ENCODE data around the gene SLC25A6.
"Not testable (repeated sequence)": the region's sequence is repeated elsewhere in the genome, so short reads cannot be mapped to it uniquely, and the experiment has no call there.

SLC25A6 gene

GRCh38 chrX:1391707-1392375, at the start of gene SLC25A6:
Gene SLC25A6, minus strand, starts transcription at chrX:1392113. Its CDS starts 104 bp downstream, at chrX:1392009.
- no peak for DNase-seq

GRCh38 chrX:1440506-1440905, 48.6 kb upstream of the SLC25A6 start:
- DNase-seq, result no peak

- no peak for DNase-seq
Measured at GRCh38 chrX:1435241-1435895, 43.5 kb upstream of the SLC25A6 start.

- no peak for DNase-seq
Measured at GRCh38 chrX:1434871-1435240, 42.9 kb upstream of the SLC25A6 start.

GRCh38 chrX:1433646-1434357, 41.9 kb upstream of the SLC25A6 start:
- no peak for DNase-seq

GRCh38 chrX:1430451-1430850, 38.5 kb upstream of the SLC25A6 start:
- no peak for DNase-seq

GRCh38 chrX:1427756-1428155, 35.8 kb upstream of the SLC25A6 start:
- DNase-seq, result no peak

- not testable (repeated sequence) for DNase-seq
Measured at GRCh38 chrX:1426321-1426720, 34.4 kb upstream of the SLC25A6 start.

GRCh38 chrX:1425381-1425780, 33.5 kb upstream of the SLC25A6 start:
- no peak for DNase-seq

GRCh38 chrX:1424147-1424851, 32.4 kb upstream of the SLC25A6 start:
- DNase-seq, result no peak

GRCh38 chrX:1423215-1423614, 31.3 kb upstream of the SLC25A6 start:
- DNase-seq, result no peak

GRCh38 chrX:1422135-1422465, 30.2 kb upstream of the SLC25A6 start:
- no peak for DNase-seq

- DNase-seq, result no peak
Measured at GRCh38 chrX:1421433-1422134, 29.7 kb upstream of the SLC25A6 start.

- no peak for DNase-seq
Measured at GRCh38 chrX:1420371-1420770, 28.5 kb upstream of the SLC25A6 start.

GRCh38 chrX:1419545-1420355, 27.8 kb upstream of the SLC25A6 start:
- no peak for DNase-seq

- no peak for DNase-seq
Measured at GRCh38 chrX:1418901-1419544, 27.1 kb upstream of the SLC25A6 start.

- no peak for DNase-seq
Measured at GRCh38 chrX:1417921-1418771, 26.2 kb upstream of the SLC25A6 start.

- no peak for DNase-seq
Measured at GRCh38 chrX:1416965-1417760, 25.2 kb upstream of the SLC25A6 start.

GRCh38 chrX:1416327-1416784, 24.4 kb upstream of the SLC25A6 start:
- no peak for DNase-seq

All from DMS79 treated with DMSO at 0.1 percent for 48 hours (cell line).